Right cardiac atrium (tissue), 5 donors: ENCODE results near the gene CLRN3. TPM values are rescaled to one million over a fixed set of nuclear protein-coding genes. Genes with fewer than 3 reads are reported as not detected.

ENCODE experiments used
- ATAC-seq, 2 donors: fragments of 200-7000 bp; cut with Tn5 transposase; one replicate each; pipeline versions ENCODE4 v1.8.0 to v1.9.1; 2020; ENCODE audit warnings: moderate library complexity in 2 of 2, mild to moderate bottlenecking in 1 of 2
- DNase-seq, 3 donors: peaks; one replicate each; pipeline ENCODE4 v3.0.0-alpha.2; 2020
- H3K27ac ChIP-seq: one replicate; pipeline ENCODE4 v1.5.1; 2013; ENCODE audit warnings: mild to moderate bottlenecking, low read length, control low read depth, moderate library complexity
- H3K27me3 ChIP-seq: one replicate; pipeline ENCODE4 v1.6.1; 2013; ENCODE audit not compliant: control insufficient read depth, insufficient read depth
- H3K4me1 ChIP-seq: one replicate; pipeline ENCODE4 v1.6.1; 2013; ENCODE audit warnings: low read length; ENCODE audit not compliant: control insufficient read depth, insufficient read depth
- H3K4me3 ChIP-seq: one replicate; pipeline ENCODE4 v1.5.1; 2013; ENCODE audit warnings: low read length, control low read depth
- H3K9me3 ChIP-seq: one replicate; pipeline ENCODE4 v1.6.1; 2013; ENCODE audit warnings: low read length; ENCODE audit not compliant: control insufficient read depth
- WGBS: extraction: QIAGEN DNeasy Blood & Tissue Kit; methylation state at CpG from one replicate; pipeline ENCODE4 v1.1.7; 2013; 5-methylcytosine and 5-hydroxymethylcytosine counted together
- intact Hi-C, 4 donors: fragments of 100-400 bp; cut with DNase I; formaldehyde crosslinking; loops; one replicate each; pipeline versions ENCODE4 v1.11.0 to v1.14.0; 2022 to 2023
- polyA plus RNA-seq: library from polyadenylated mRNA; stranded (reverse); fragments of 200-250 nt; gene quantifications from one replicate; pipeline ENCODE4 v1.2.3, GENCODE V29; 2013
- total RNA-seq, 4 donors: library from RNA; stranded (reverse); fragmentation: NEBNext Ultra II Directional; extraction: Animal tissue kit (Norgen Biotek cat#: 25700); gene quantifications; one replicate each; pipeline ENCODE4 v1.2.1, GENCODE V29; 2021
- donor health status: healthy with polysubstance abuse.
- donor health status: DM: no; HTN: yes; CAD: no.
- donor health status: DM: no; HTN: no; CAD: no.
- donor health status: DM: no; HTN: yes; CAD: no; lungs with severe emphysema.
- donor health status: DM: yes; HTN: yes; CAD: no.

The CLRN3 gene
- total and polyA plus RNA-seq, 5 donors = not detected

- intact Hi-C loops = no loop called here
- peak; percentile 27 to 44 for ATAC-seq
- H3K4me1 ChIP-seq = no peaks in the 10 kb centered on the region
These were observed 19.7 kb downstream of the CLRN3 start for GRCh38 chr10:127872871-127873600.

GRCh38 chr10:127872011-127872761 lies 20.6 kb downstream of the CLRN3 start:
- H3K4me1 ChIP-seq = no peaks in the 10 kb centered on the region
- H3K27ac ChIP-seq = no peak overlapping the region
- H3K27me3 ChIP-seq = no peaks in the 10 kb centered on the region
- no peaks in the 10 kb centered on the region for H3K9me3 ChIP-seq
- DNase-seq = peak; percentile 67 to 87 (median 82)
- WGBS = 51% methylated on average over 23 of the region's 23 CpGs
- no peak overlapping the region for H3K4me3 ChIP-seq
- peak; percentile 83 for ATAC-seq
- intact Hi-C loops = no loop called here

More at GRCh38 chr10:127872871-127873600, 19.7 kb downstream of the CLRN3 start:
- peak in 1 of 3 donors; percentile 63 for DNase-seq
- H3K9me3 ChIP-seq = no peaks in the 10 kb centered on the region
- H3K27me3 ChIP-seq = no peaks in the 10 kb centered on the region
- H3K4me3 ChIP-seq = no peak overlapping the region
- no peak overlapping the region for H3K27ac ChIP-seq
- 86% methylated on average over 12 of the region's 12 CpGs for WGBS

- no peak for ATAC-seq
- H3K27ac ChIP-seq = no peak overlapping the region
- no peaks in the 10 kb centered on the region for H3K4me1 ChIP-seq
- H3K27me3 ChIP-seq = no peaks in the 10 kb centered on the region
- DNase-seq = no peak
- 60% methylated on average over 7 of the region's 7 CpGs for WGBS
- intact Hi-C loops = no loop called here
- no peak overlapping the region for H3K4me3 ChIP-seq
- H3K9me3 ChIP-seq = no peaks in the 10 kb centered on the region
These were observed 21.1 kb downstream of the CLRN3 start for GRCh38 chr10:127871631-127872010.

GRCh38 chr10:127869329-127869728 lies 23.4 kb downstream of the CLRN3 start:
- no peak for DNase-seq
- H3K4me1 ChIP-seq = no peaks in the 10 kb centered on the region
- intact Hi-C loops = no loop called here
- no peak for ATAC-seq
- no peaks in the 10 kb centered on the region for H3K9me3 ChIP-seq
- H3K27ac ChIP-seq = no peak overlapping the region
- H3K4me3 ChIP-seq = no peak overlapping the region
- H3K27me3 ChIP-seq = no peaks in the 10 kb centered on the region

GRCh38 chr10:127867805-127868204 lies 24.9 kb downstream of the CLRN3 start:
- intact Hi-C loops = no loop called here
- Histone ChIP-seq H3K4me1 (no peaks in the 10 kb centered on the region), H3K9me3 (no peaks in the 10 kb centered on the region), H3K27ac (no peak overlapping the region), H3K27me3 (no peaks in the 10 kb centered on the region), H3K4me3 (no peak overlapping the region)
- no peak for DNase-seq
- 69% methylated on average over 1 of the region's 1 CpG for WGBS
- no peak for ATAC-seq

GRCh38 chr10:127866276-127867013 lies 26.3 kb downstream of the CLRN3 start:
- no peaks in the 10 kb centered on the region for H3K4me1 ChIP-seq
- no peaks in the 10 kb centered on the region for H3K27me3 ChIP-seq
- H3K4me3 ChIP-seq = no peak overlapping the region
- no peak overlapping the region for H3K27ac ChIP-seq
- WGBS = 67% methylated on average over 8 of the region's 8 CpGs
- no peak for ATAC-seq
- H3K9me3 ChIP-seq = no peaks in the 10 kb centered on the region
- DNase-seq = no peak
- intact Hi-C loops = no loop called here

- H3K9me3 ChIP-seq = no peaks in the 10 kb centered on the region
- WGBS = 94% methylated on average over 6 of the region's 6 CpGs
These were observed 29.4 kb downstream of the CLRN3 start for GRCh38 chr10:127863231-127863825.

GRCh38 chr10:127860592-127860991 lies 32.1 kb downstream of the CLRN3 start:
- no peak overlapping the region for H3K4me3 ChIP-seq
- H3K27me3 ChIP-seq = no peaks in the 10 kb centered on the region
- no peak for ATAC-seq
- H3K9me3 ChIP-seq = no peaks in the 10 kb centered on the region
- no peak overlapping the region for H3K27ac ChIP-seq
- 91% methylated on average over 6 of the region's 6 CpGs for WGBS
- H3K4me1 ChIP-seq = no peaks in the 10 kb centered on the region
- intact Hi-C loops = no loop called here
- DNase-seq = no peak

More at GRCh38 chr10:127863231-127863825, 29.4 kb downstream of the CLRN3 start:
- no peak for ATAC-seq
- H3K4me3 ChIP-seq = no peak overlapping the region
- no peak overlapping the region for H3K27ac ChIP-seq
- no peaks in the 10 kb centered on the region for H3K4me1 ChIP-seq
- no peaks in the 10 kb centered on the region for H3K27me3 ChIP-seq
- intact Hi-C loops = no loop called here
- no peak for DNase-seq

- no peaks in the 10 kb centered on the region for H3K4me1 ChIP-seq
- H3K9me3 ChIP-seq = no peaks in the 10 kb centered on the region
- WGBS = 71% methylated on average over 10 of the region's 10 CpGs
- no peak overlapping the region for H3K4me3 ChIP-seq
- intact Hi-C loops = loop anchor here in 2 of 4 donors (10.0 kb wide), 2 partner anchors 121 to 1871 kb away; partner anchors contain the start of gene FOXI2 (in 1 of the 2)
- no peak for ATAC-seq
- no peak for DNase-seq
- no peak overlapping the region for H3K27ac ChIP-seq
- H3K27me3 ChIP-seq = no peaks in the 10 kb centered on the region
These were observed 36.8 kb downstream of the CLRN3 start for GRCh38 chr10:127855976-127856375.

- DNase-seq (no peak), ATAC-seq (no peak)
- intact Hi-C loops = loop anchor here in 2 of 4 donors (10.0 kb wide), 2 partner anchors 121 to 1871 kb away; partner anchors contain the start of gene FOXI2 (in 1 of the 2)
- Histone ChIP-seq H3K27ac (no peak overlapping the region), H3K27me3 (no peaks in the 10 kb centered on the region), H3K4me1 (no peaks in the 10 kb centered on the region), H3K9me3 (no peaks in the 10 kb centered on the region), H3K4me3 (no peak overlapping the region)
- 84% methylated on average over 2 of the region's 2 CpGs for WGBS
These were observed 37.2 kb downstream of the CLRN3 start for GRCh38 chr10:127855591-127855881.
